AG09309 (cell line): ENCODE results near the gene KCNC4.

Source experiments
- DNase-seq: peaks from one replicate; pipeline ENCODE4 v3.0.0-alpha.2; 2010; ENCODE audit warnings: low read depth
- H3K4me3 ChIP-seq: 2 replicates; pipeline ENCODE4 v1.5.1; 2011; ENCODE audit warnings: mild to moderate bottlenecking, low read depth, low read length, moderate library complexity; ENCODE audit not compliant: control insufficient read depth
- CTCF ChIP-seq: IDR thresholded peaks from 2 replicates; pipeline ENCODE4 v1.5.1; 2011; ENCODE audit warnings: mild to moderate bottlenecking, low read depth, low read length, inconsistent platforms; ENCODE audit not compliant: insufficient read depth, control insufficient read depth; ENCODE audit errors: missing control alignments

KCNC4 gene

DNA sequence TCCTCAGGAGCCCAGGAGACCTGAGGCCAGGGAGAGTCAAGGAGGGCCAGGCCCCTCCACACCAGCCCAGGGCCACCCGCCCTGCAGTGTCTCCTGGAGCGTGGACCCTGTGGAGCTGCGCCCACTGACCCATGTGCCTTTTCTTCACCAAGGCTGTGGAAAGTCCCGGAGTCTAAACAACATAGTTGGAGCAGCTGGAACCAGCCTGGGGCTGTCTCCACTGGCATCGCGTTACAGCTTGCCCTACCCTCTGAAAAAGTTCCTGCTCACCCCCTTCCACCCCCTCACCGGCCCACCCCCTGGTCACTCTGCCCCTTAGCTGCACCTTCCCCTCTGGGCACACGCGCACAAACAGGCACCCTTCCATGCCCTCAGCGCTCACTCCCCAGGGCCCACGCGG, 18.3 kb downstream of the KCNC4 start:
- TF ChIP-seq CTCF, result no peak
- no peak overlapping the region for H3K4me3 ChIP-seq
- DNase-seq, result no peak

- TF ChIP-seq CTCF, result no peak
- DNase-seq, result no peak
Measured at GRCh38 chr1:110228869-110229268, 18.8 kb downstream of the KCNC4 start.

GRCh38 chr1:110229348-110230001, 19.4 kb downstream of the KCNC4 start:
- TF ChIP-seq CTCF, result no peak
- no peak overlapping the region for H3K4me3 ChIP-seq
- no peak for DNase-seq

More at GRCh38 chr1:110228869-110229268, 18.8 kb downstream of the KCNC4 start:
- H3K4me3 ChIP-seq, result no peak overlapping the region

GRCh38 chr1:110230381-110231199, 20.5 kb downstream of the KCNC4 start:
- TF ChIP-seq CTCF, result no peak
- no peak overlapping the region for H3K4me3 ChIP-seq
- no peak for DNase-seq

DNA sequence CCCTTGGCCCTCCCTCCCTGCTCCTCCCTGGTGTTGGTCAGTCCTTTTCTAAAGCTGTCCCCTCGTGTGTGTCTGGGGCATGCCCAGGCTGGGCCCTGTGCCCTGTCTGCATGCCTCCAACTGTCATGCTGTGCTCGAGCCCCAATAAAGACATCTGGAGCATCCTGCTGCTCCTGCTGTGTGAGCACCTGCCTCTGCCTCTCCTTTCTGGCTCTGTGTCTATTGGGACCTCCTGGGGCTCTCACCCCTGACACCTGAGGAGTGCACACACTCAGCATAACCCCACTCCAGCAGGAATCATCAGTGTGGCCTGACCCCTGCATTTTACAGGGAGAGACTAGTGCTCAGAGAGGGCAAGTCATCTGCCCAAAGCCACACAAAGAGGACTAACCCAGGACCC, 23.7 kb downstream of the KCNC4 start:
- no peak overlapping the region for H3K4me3 ChIP-seq
- no peak for DNase-seq
- TF ChIP-seq CTCF, result no peak

DNA sequence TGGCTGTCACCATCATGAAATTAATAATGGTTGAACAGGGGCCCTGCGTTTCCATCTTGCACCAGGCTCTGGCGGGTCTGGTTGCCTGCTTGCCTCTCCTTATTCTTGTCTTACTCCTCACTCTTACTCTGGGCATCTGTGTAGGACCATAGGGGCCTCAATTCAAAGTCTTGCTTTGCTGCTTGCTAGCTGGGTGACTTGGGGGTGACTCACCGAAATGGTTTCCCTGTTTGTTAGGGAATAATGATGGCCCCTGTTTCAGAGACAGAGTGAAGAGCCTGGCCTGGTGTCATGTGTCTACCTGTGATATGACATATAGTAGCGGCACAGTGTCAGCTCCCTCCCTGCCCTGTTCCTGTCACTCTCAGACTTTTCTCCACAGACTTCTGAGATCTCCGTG, 24.6 kb downstream of the KCNC4 start:
- no peak for DNase-seq
- H3K4me3 ChIP-seq, result no peak overlapping the region
- TF ChIP-seq CTCF, result no peak
